Mesenchymal stem cell (in vitro differentiated cells and primary cell): ENCODE results near the gene RBBP8NL.

Source experiments
- DNase-seq: peaks from one replicate; pipeline ENCODE4 v3.0.0-alpha.2; 2013
- H2AFZ ChIP-seq: one replicate; pipeline ENCODE4 v1.6.1; 2013; ENCODE audit warnings: low read depth, mild to moderate bottlenecking, control low read depth, inconsistent platforms, low read length, moderate library complexity
- H2AK5ac ChIP-seq: 2 replicates; pipeline ENCODE4 v1.6.1; 2013; ENCODE audit warnings: low read length, moderate library complexity, mild to moderate bottlenecking, inconsistent platforms; ENCODE audit not compliant: severe bottlenecking
- H2BK120ac ChIP-seq: one replicate; pipeline ENCODE4 v1.6.1; 2013; ENCODE audit warnings: low read depth, mild to moderate bottlenecking, inconsistent platforms, low read length, moderate library complexity
- H2BK12ac ChIP-seq, 2 experiments: one replicate each; pipeline ENCODE4 v1.6.1; 2013; ENCODE audit warnings: inconsistent platforms in 2 of 2, low read length in 2 of 2, mild to moderate bottlenecking in 2 of 2, moderate library complexity in 2 of 2, control low read depth in 1 of 2
- H2BK15ac ChIP-seq: one replicate; pipeline ENCODE4 v1.6.1; 2013; ENCODE audit warnings: mild to moderate bottlenecking, low read depth, inconsistent platforms; ENCODE audit not compliant: poor library complexity, severe bottlenecking
- H2BK5ac ChIP-seq: 2 replicates; pipeline ENCODE4 v1.6.1; 2013; ENCODE audit warnings: low read depth, mild to moderate bottlenecking, low read length, control low read depth, inconsistent platforms; ENCODE audit not compliant: poor library complexity, severe bottlenecking
- H3K14ac ChIP-seq, 2 experiments: one replicate each; pipeline ENCODE4 v1.6.1; 2013; ENCODE audit warnings: inconsistent platforms in 2 of 2, low read length in 2 of 2, control low read depth in 1 of 2, mild to moderate bottlenecking in 1 of 2, moderate library complexity in 1 of 2
- H3K18ac ChIP-seq, 2 experiments: one replicate each; pipeline ENCODE4 v1.6.1; 2013; ENCODE audit warnings: inconsistent platforms in 2 of 2, low read length in 2 of 2, control low read depth in 1 of 2, low read depth in 1 of 2, mild to moderate bottlenecking in 1 of 2
- H3K23ac ChIP-seq, 2 experiments: one replicate each; pipeline ENCODE4 v1.6.1; 2013; ENCODE audit warnings: inconsistent platforms in 2 of 2, low read length in 2 of 2, mild to moderate bottlenecking in 2 of 2, moderate library complexity in 2 of 2, control low read depth in 1 of 2
- H3K27ac ChIP-seq: 2 replicates; pipeline ENCODE4 v1.5.1; 2013; ENCODE audit warnings: mild to moderate bottlenecking, moderate library complexity, low read length, control low read depth, inconsistent platforms; ENCODE audit not compliant: poor library complexity, severe bottlenecking
- H3K27me3 ChIP-seq, 2 experiments: 2 replicates each; pipeline versions ENCODE4 v1.6.1 to v1.7.0; 2013; ENCODE audit warnings: low read length in 2 of 2, mild to moderate bottlenecking in 2 of 2, moderate library complexity in 2 of 2, control low read depth in 1 of 2, inconsistent platforms in 1 of 2; ENCODE audit not compliant: control insufficient read depth in 1 of 2, insufficient read depth in 1 of 2
- H3K36me3 ChIP-seq, 2 experiments: 2 replicates each; pipeline versions ENCODE4 v1.6.1 to v1.7.0; 2013; ENCODE audit warnings: low read length in 2 of 2, control low read depth in 1 of 2, inconsistent platforms in 1 of 2, low read depth in 1 of 2, mild to moderate bottlenecking in 1 of 2; ENCODE audit not compliant: insufficient read depth in 2 of 2, control insufficient read depth in 1 of 2
- H3K4ac ChIP-seq, 2 experiments: one replicate each; pipeline ENCODE4 v1.6.1; 2013; ENCODE audit warnings: inconsistent platforms in 2 of 2, low read length in 2 of 2, mild to moderate bottlenecking in 2 of 2, moderate library complexity in 2 of 2, control low read depth in 1 of 2, low read depth in 1 of 2
- H3K4me1 ChIP-seq: 2 replicates; pipeline ENCODE4 v1.6.1; 2013; ENCODE audit warnings: low read depth, low read length, control low read depth; ENCODE audit not compliant: control insufficient read depth, insufficient read depth
- H3K4me2 ChIP-seq: 2 replicates; pipeline ENCODE4 v1.6.1; 2013; ENCODE audit warnings: low read length, mild to moderate bottlenecking, inconsistent platforms; ENCODE audit not compliant: poor library complexity, severe bottlenecking
- H3K4me3 ChIP-seq, 2 experiments: 2 replicates each; pipeline versions ENCODE4 v1.5.1 to v1.7.0; 2013; ENCODE audit warnings: low read length in 2 of 2, mild to moderate bottlenecking in 2 of 2, control low read depth in 1 of 2, low read depth in 1 of 2; ENCODE audit not compliant: insufficient read depth in 1 of 2
- H3K79me1 ChIP-seq: replicated peaks from 2 replicates; pipeline ENCODE4 v1.6.1; 2013; ENCODE audit warnings: mild to moderate bottlenecking, control low read depth, low read length, inconsistent platforms; ENCODE audit not compliant: poor library complexity, severe bottlenecking
- H3K9ac ChIP-seq: 2 replicates; pipeline ENCODE4 v1.7.0; 2013; ENCODE audit warnings: mild to moderate bottlenecking, low read length, moderate library complexity
- H3K9me3 ChIP-seq: 2 replicates; pipeline ENCODE4 v1.7.0; 2013; ENCODE audit warnings: mild to moderate bottlenecking, low read length; ENCODE audit not compliant: control insufficient read depth
- H4K8ac ChIP-seq: one replicate; pipeline ENCODE4 v1.6.1; 2013; ENCODE audit warnings: inconsistent platforms, mild to moderate bottlenecking, low read length, moderate library complexity
- H4K91ac ChIP-seq: one replicate; pipeline ENCODE4 v1.6.1; 2013; ENCODE audit warnings: mild to moderate bottlenecking, low read length, inconsistent platforms
- WGBS: methylation state at CpG from one replicate; pipeline ENCODE4 v1.1.7; 2013; ENCODE audit warnings: mixed read lengths; 5-methylcytosine and 5-hydroxymethylcytosine counted together

RBBP8NL gene

GRCh38 chr20:62452475-62453095 is 25.2 kb upstream of the RBBP8NL start:
- H3K36me3 ChIP-seq = no peaks in the 10 kb centered on the region
- no peak overlapping the region for H2AFZ ChIP-seq
- no peak overlapping the region for H3K18ac ChIP-seq
- no peak overlapping the region for H3K14ac ChIP-seq
- H2BK12ac ChIP-seq = no peak overlapping the region
- 81% methylated on average over 16 of the region's 18 CpGs for WGBS
- H3K79me1 ChIP-seq = no peaks in the 10 kb centered on the region
- DNase-seq = no peak
- H3K9ac ChIP-seq = no peak overlapping the region
- no peak overlapping the region for H3K27ac ChIP-seq
- no peak overlapping the region for H2AK5ac ChIP-seq
- no peak overlapping the region for H4K8ac ChIP-seq
- no peak overlapping the region for H4K91ac ChIP-seq
- H3K4me2 ChIP-seq = no peak overlapping the region
- H2BK5ac ChIP-seq = no peak overlapping the region
- H3K9me3 ChIP-seq = no peaks in the 10 kb centered on the region
- no peak overlapping the region for H3K4me3 ChIP-seq
- no peak overlapping the region for H2BK15ac ChIP-seq
- no peak overlapping the region for H3K23ac ChIP-seq
- H3K27me3 ChIP-seq = peaks cover 57 to 77% of the 10 kb centered on the region in 2 experiments
- H3K4me1 ChIP-seq = no peaks in the 10 kb centered on the region
- no peak overlapping the region for H2BK120ac ChIP-seq
- no peak overlapping the region for H3K4ac ChIP-seq

- H2AK5ac ChIP-seq = no peak overlapping the region
- no peak overlapping the region for H4K8ac ChIP-seq
- no peaks in the 10 kb centered on the region for H3K36me3 ChIP-seq
- no peak overlapping the region for H3K14ac ChIP-seq
- no peak overlapping the region for H2BK15ac ChIP-seq
- H2BK5ac ChIP-seq = no peak overlapping the region
- H3K18ac ChIP-seq = no peak overlapping the region
- H3K23ac ChIP-seq = no peak overlapping the region
- no peak overlapping the region for H3K9ac ChIP-seq
- H2BK120ac ChIP-seq = no peak overlapping the region
- no peak overlapping the region for H3K27ac ChIP-seq
- H3K4ac ChIP-seq = no peak overlapping the region
- peaks cover 57 to 78% of the 10 kb centered on the region in 2 experiments for H3K27me3 ChIP-seq
- no peak for DNase-seq
- WGBS = 93% methylated on average over 3 of the region's 3 CpGs
- no peak overlapping the region for H4K91ac ChIP-seq
- no peaks in the 10 kb centered on the region for H3K79me1 ChIP-seq
- H3K4me3 ChIP-seq = no peak overlapping the region
- no peaks in the 10 kb centered on the region for H3K9me3 ChIP-seq
- no peak overlapping the region for H3K4me2 ChIP-seq
- no peak overlapping the region for H2BK12ac ChIP-seq
- no peak overlapping the region for H2AFZ ChIP-seq
- H3K4me1 ChIP-seq = no peaks in the 10 kb centered on the region
Observed at GRCh38 chr20:62451970-62452369, 24.6 kb upstream of the RBBP8NL start.

- no peak overlapping the region for H3K27ac ChIP-seq
- H2BK12ac ChIP-seq = no peak overlapping the region
- H2BK5ac ChIP-seq = no peak overlapping the region
- no peak overlapping the region for H3K4me3 ChIP-seq
- H3K4ac ChIP-seq = no peak overlapping the region
- no peak overlapping the region for H3K23ac ChIP-seq
- H3K36me3 ChIP-seq = no peaks in the 10 kb centered on the region
- no peak overlapping the region for H2AFZ ChIP-seq
- H3K4me1 ChIP-seq = no peaks in the 10 kb centered on the region
- H3K9me3 ChIP-seq = no peaks in the 10 kb centered on the region
- no peaks in the 10 kb centered on the region for H3K79me1 ChIP-seq
- H3K27me3 ChIP-seq = peaks cover 61 to 77% of the 10 kb centered on the region in 2 experiments
- no peak for DNase-seq
- no peak overlapping the region for H3K9ac ChIP-seq
- H2BK120ac ChIP-seq = no peak overlapping the region
- 79% methylated on average over 10 of the region's 10 CpGs for WGBS
- no peak overlapping the region for H3K14ac ChIP-seq
- H3K18ac ChIP-seq = no peak overlapping the region
- no peak overlapping the region for H4K91ac ChIP-seq
- H4K8ac ChIP-seq = no peak overlapping the region
- H2BK15ac ChIP-seq = no peak overlapping the region
- no peak overlapping the region for H3K4me2 ChIP-seq
- H2AK5ac ChIP-seq = no peak overlapping the region
Observed at GRCh38 chr20:62451156-62451767, 23.9 kb upstream of the RBBP8NL start.

GRCh38 chr20:62449951-62450691 is 22.8 kb upstream of the RBBP8NL start:
- 91% methylated on average over 24 of the region's 24 CpGs for WGBS
- H4K91ac ChIP-seq = no peak overlapping the region
- H2BK12ac ChIP-seq = no peak overlapping the region
- no peak overlapping the region for H3K4me3 ChIP-seq
- DNase-seq = no peak
- no peaks in the 10 kb centered on the region for H3K4me1 ChIP-seq
- no peak overlapping the region for H3K27ac ChIP-seq
- H3K9me3 ChIP-seq = no peaks in the 10 kb centered on the region
- no peak overlapping the region for H2BK120ac ChIP-seq
- no peak overlapping the region for H2AK5ac ChIP-seq
- H2BK5ac ChIP-seq = no peak overlapping the region
- H3K36me3 ChIP-seq = no peaks in the 10 kb centered on the region
- H3K18ac ChIP-seq = no peak overlapping the region
- no peak overlapping the region for H3K23ac ChIP-seq
- no peak overlapping the region for H2BK15ac ChIP-seq
- no peak overlapping the region for H4K8ac ChIP-seq
- H3K14ac ChIP-seq = no peak overlapping the region
- H2AFZ ChIP-seq = no peak overlapping the region
- no peak overlapping the region for H3K4ac ChIP-seq
- H3K9ac ChIP-seq = no peak overlapping the region
- peaks cover 51 to 73% of the 10 kb centered on the region in 2 experiments for H3K27me3 ChIP-seq
- H3K79me1 ChIP-seq = no peaks in the 10 kb centered on the region
- H3K4me2 ChIP-seq = no peak overlapping the region
